ENCODE results near the gene ACTRT2. TPM values are rescaled to one million over a fixed set of nuclear protein-coding genes. Genes with fewer than 3 reads are reported as not detected.

ACTRT2 gene
- total and polyA plus RNA-seq, 2 of the 8 experiments (the other 6 are each of a cell fraction or from before 2014, with no cell fraction given): not detected

GRCh38 chr1:3003039-3003940 lies 18.0 kb upstream of the ACTRT2 start:
- no peaks in the 10 kb centered on the region for H3K79me2 ChIP-seq (ENCODE audit: control insufficient read depth in 1 of 2, insufficient read depth in 2 of 2, low read length in 2 of 2)
- H4K8ac ChIP-seq (ENCODE audit: extremely low read depth, insufficient read depth, low read length): no peak overlapping the region
- no peak overlapping the region for H2BK15ac ChIP-seq (ENCODE audit: low read length)
- H2AFZ ChIP-seq (ENCODE audit: low read length): no peak overlapping the region
- no peak overlapping the region for H3K4me2 ChIP-seq (ENCODE audit: insufficient read depth in 1 of 2, low read depth in 2 of 2, low read length in 2 of 2)
- no peaks in the 10 kb centered on the region for H3K27me3 ChIP-seq (replicated peaks in 1 of 4; ENCODE audit: control insufficient read depth in 3 of 4, extremely low read depth in 1 of 4, insufficient read depth in 3 of 4, low read length in 3 of 4)
- peaks cover 83 to 95% of the 10 kb centered on the region in 2 experiments for H3K9me3 ChIP-seq (ENCODE audit: insufficient read depth in 2 of 2, low read depth in 1 of 2, low read length in 1 of 2)
- no peak overlapping the region for H2BK12ac ChIP-seq (ENCODE audit: low read depth, low read length)
- TF ChIP-seq USF2 (IDR thresholded peaks at IDR 0.05; ENCODE audit: low read length): no peak
- TF ChIP-seq SIRT6 (IDR thresholded peaks at IDR 0.05; ENCODE audit: low read length): no peak
- TF ChIP-seq, protein P1, sequence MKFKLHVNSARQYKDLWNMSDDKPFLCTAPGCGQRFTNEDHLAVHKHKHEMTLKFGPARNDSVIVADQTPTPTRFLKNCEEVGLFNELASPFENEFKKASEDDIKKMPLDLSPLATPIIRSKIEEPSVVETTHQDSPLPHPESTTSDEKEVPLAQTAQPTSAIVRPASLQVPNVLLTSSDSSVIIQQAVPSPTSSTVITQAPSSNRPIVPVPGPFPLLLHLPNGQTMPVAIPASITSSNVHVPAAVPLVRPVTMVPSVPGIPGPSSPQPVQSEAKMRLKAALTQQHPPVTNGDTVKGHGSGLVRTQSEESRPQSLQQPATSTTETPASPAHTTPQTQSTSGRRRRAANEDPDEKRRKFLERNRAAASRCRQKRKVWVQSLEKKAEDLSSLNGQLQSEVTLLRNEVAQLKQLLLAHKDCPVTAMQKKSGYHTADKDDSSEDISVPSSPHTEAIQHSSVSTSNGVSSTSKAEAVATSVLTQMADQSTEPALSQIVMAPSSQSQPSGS (IDR thresholded peaks at IDR 0.05; ENCODE audit: low read length): no peak
- TF ChIP-seq RXRA (IDR thresholded peaks at IDR 0.05; ENCODE audit: insufficient read depth, low read depth, low read length): no peak
- H3K4me1 ChIP-seq (replicated peaks in 1 of 4; ENCODE audit: control insufficient read depth in 3 of 4, insufficient read depth in 4 of 4, low read length in 3 of 4): no peaks in the 10 kb centered on the region
- H4K5ac ChIP-seq (ENCODE audit: insufficient read length, low read depth, low read length): no peak overlapping the region
- H3K23me2 ChIP-seq (ENCODE audit: low read depth, low read length): no peaks in the 10 kb centered on the region
- CTCF ChIA-PET (ENCODE audit: partially characterized antibody): interaction anchor here (1.4 kb wide), 1 partner anchor 10 kb away, joined by 3 read pairs; no protein-coding TSS in a partner anchor
- H3K56ac ChIP-seq (replicated peaks; ENCODE audit: insufficient read length, low read depth, low read length): no peak overlapping the region
- no peak overlapping the region for H3K9ac ChIP-seq (replicated peaks in 1 of 4; ENCODE audit: extremely low read depth in 1 of 4, low read depth in 3 of 4, low read length in 3 of 4)
- no peak overlapping the region for H2BK120ac ChIP-seq (replicated peaks; ENCODE audit: low read depth, low read length)
- H3K4me3 ChIP-seq (ENCODE audit: extremely low read depth in 1 of 4, insufficient read depth in 2 of 4, low read depth in 3 of 4, low read length in 4 of 4): no peak overlapping the region
- no peak overlapping the region for H2BK5ac ChIP-seq (ENCODE audit: low read depth, low read length)
- no peak overlapping the region for H3K23ac ChIP-seq (ENCODE audit: insufficient read length)
- FAIRE-seq (no peak), DNase-seq (ENCODE audit: low read depth in 1 of 2, low spot score in 2 of 2) (no peak)
- H3K27ac ChIP-seq (ENCODE audit: low read depth, low read length): no peak overlapping the region
- H3K14ac ChIP-seq (ENCODE audit: insufficient read length): no peak overlapping the region
- H3K79me1 ChIP-seq (ENCODE audit: low read depth, low read length): no peaks in the 10 kb centered on the region
- WGBS, 2 experiments (ENCODE audit: extremely low coverage in 1 of 2, insufficient coverage in 1 of 2, insufficient read length in 1 of 2, insufficient replicate concordance in 2 of 2, low coverage in 1 of 2, low lambda C conversion rate in 2 of 2, missing lambda C conversion rate in 1 of 2): 90% methylated on average over 29 of the region's 32 CpGs; no CpG with 5 or more reads in 1 of the 2 experiments
- H3K18ac ChIP-seq (ENCODE audit: extremely low read depth, low read length): no peak overlapping the region
- no peak overlapping the region for H2AK5ac ChIP-seq (ENCODE audit: low read depth, low read length)
- H4K20me1 ChIP-seq (replicated peaks in 1 of 2; ENCODE audit: control insufficient read depth in 1 of 2, insufficient read depth in 2 of 2, low read length in 2 of 2): no peaks in the 10 kb centered on the region
- no peak overlapping the region for H2BK20ac ChIP-seq (ENCODE audit: low read length)
- no peaks in the 10 kb centered on the region for H3K36me3 ChIP-seq (ENCODE audit: control insufficient read depth in 2 of 4, insufficient read depth in 4 of 4, low read length in 3 of 4)
- H4K91ac ChIP-seq (replicated peaks; ENCODE audit: insufficient read length, low read length): no peak overlapping the region
- POLR2A ChIA-PET (ENCODE audit: partially characterized antibody): no interaction called here
- no peak overlapping the region for H3K4ac ChIP-seq (replicated peaks; ENCODE audit: insufficient read length, low read depth, low read length)

All from H1 (cell line).